Tongue (tissue), 2 donors: Measurements from ENCODE around the gene ASPHD2. TPM values are rescaled to one million over a fixed set of nuclear protein-coding genes. Genes with fewer than 3 reads are reported as not detected.
A peak's percentile ranks its signal among the peaks of the same experiment; 100 is the strongest.
"Not testable (repeated sequence)": the region's sequence is repeated elsewhere in the genome, so short reads cannot be mapped to it uniquely, and the experiment has no call there.

Experiments used
- DNase-seq: peaks from one replicate; pipeline ENCODE4 v3.0.0-alpha.2; 2015
- total RNA-seq: library from RNA; depleted of rRNA; stranded (reverse); fragments of >200 nt; gene quantifications from one replicate; pipeline ENCODE4 v1.2.3, GENCODE V29; 2014

The ASPHD2 gene
- 0.41 TPM for total RNA-seq

DNA sequence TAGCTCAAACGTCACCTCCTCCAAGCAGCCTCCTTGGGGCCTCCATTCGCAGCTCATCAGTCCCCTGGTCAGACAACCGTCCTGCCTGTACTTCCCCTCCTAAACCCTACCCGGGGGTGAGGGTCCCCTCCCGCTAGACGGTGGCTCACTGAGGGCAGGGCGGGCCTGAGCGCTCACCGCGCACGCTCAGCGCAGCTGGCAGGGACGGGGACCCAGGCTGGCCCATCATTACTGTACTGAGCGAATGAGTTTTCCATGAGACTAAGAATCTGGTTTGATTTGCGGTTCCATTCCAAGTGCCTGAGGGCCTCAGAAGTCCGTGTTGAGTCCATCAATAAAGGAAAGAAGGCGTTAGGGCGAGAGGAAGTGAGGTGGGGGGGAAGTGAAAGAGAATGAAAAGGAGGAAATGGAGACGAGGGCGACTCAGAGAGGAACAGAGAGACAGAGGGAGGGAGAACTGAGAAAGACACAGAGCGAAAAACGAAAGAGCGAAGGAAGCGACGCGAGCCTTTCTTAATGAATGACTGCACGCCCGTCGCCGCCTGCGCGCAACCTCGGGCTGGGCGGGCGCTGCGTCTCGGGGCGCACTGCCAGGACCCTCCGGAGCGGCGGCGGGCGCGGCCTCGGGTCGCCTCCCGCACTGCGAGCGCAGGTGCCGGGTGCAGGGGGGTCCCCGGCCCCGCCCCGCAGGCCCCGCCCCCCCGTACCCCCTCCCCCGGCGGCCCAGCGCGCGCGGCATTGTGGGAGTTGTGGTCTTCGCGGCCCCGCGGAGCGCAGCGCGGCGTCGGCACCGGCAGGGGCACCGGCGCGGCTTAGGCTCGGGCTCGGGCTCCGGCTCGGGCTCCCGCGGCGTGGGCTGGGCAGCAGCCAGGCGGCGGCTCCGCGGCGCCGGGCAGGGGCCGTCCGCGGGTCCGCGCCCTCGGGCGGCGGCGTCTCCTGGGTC lies at the start of gene ASPHD2:
Gene ASPHD2, plus strand, starts transcription at position 746 of the 943 bp plus-strand sequence. CDS start 4,356 bp downstream, outside the sequence.
- peak; percentile 77 for DNase-seq

GRCh38 chr22:26380072-26380830 lies 48.8 kb upstream of the ASPHD2 start:
- DNase-seq: peak; percentile 68

- DNase-seq: no peak
Observed at GRCh38 chr22:26382782-26383181, 46.3 kb upstream of the ASPHD2 start.

GRCh38 chr22:26383968-26384556 lies 45.0 kb upstream of the ASPHD2 start:
- no peak for DNase-seq

DNA sequence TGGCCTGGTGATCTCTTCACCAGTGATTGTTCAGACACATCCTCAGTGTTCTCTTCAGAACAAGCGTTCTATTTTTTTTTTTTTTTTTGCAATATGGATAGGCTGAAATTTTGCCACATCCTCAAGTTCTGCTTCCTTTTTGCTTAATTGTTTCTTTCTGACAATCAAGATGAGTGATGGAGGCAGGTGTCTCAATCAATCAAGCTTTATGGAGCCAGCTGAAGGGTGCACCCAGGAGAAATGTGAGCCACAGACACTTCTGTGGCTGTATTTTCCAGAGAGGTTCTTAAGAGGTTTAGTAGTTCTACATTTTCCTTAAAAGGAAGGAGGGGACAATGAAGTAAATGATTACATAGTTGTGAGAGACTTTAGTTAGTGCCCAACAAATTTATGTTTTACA lies 43.9 kb upstream of the ASPHD2 start:
- no peak for DNase-seq

GRCh38 chr22:26389125-26389524 lies 39.9 kb upstream of the ASPHD2 start:
- DNase-seq: no peak

DNA sequence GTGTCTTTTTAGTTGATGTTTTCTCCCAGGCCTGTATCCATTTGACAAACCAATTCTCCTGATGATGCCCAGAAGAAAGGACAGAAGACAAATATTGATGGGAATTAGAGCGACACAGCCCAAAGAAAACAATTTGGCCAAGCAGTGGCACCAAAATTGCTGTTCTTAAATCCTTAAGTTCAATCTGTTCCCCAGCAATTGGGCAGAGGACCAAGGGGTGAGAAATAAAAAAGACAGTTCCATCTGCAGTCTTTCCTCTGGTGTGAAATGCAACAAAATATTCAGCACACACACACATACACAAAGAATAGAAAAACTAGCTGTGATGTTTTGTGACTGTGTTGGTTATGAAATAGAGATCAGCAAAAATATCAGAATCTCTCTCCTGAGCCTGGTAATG lies 38.0 kb upstream of the ASPHD2 start:
- no peak for DNase-seq

- DNase-seq: no peak
Observed at GRCh38 chr22:26391623-26392022, 37.4 kb upstream of the ASPHD2 start.

- DNase-seq: no peak
Observed at GRCh38 chr22:26393929-26394328, 35.1 kb upstream of the ASPHD2 start.

DNA sequence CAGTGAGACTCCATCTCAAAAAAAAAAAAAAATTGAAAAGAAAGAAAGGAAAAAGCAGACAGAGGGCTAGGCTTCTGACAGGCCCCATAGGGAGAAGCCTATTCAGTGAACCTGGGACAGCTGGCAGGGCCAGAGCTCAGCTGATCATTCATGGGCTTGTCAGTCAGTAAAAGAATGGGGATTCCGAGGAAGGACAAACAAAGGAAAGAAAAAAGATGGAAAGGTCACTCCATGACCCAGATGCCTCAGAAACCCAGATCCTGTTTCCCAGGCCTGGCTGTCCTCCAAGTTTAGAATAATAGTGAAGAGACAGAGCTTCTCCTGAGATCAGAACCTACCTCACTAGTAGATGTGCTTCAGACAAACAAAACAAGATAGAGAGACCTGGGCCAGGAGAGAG lies 34.3 kb upstream of the ASPHD2 start:
- no peak for DNase-seq

DNA sequence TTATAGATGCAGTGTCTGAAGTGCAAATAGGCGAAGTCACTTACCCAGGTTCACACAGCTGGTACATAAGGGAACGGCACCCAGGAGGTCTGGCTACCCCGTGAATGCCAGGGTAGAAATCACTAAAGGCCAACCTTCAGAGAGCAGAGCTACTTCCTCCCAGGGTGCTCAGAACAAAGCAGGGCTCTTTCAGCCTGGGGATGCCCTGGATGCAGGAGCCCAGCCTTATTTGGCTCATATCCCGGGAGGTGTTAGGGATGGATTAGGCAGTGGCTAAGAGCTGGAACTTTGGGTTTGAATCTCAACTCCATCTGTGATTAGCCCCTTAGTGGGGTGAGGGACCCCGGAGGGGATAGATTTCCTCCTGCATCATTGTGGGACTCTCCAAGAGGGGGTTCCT lies 33.1 kb upstream of the ASPHD2 start:
- DNase-seq: no peak

DNA sequence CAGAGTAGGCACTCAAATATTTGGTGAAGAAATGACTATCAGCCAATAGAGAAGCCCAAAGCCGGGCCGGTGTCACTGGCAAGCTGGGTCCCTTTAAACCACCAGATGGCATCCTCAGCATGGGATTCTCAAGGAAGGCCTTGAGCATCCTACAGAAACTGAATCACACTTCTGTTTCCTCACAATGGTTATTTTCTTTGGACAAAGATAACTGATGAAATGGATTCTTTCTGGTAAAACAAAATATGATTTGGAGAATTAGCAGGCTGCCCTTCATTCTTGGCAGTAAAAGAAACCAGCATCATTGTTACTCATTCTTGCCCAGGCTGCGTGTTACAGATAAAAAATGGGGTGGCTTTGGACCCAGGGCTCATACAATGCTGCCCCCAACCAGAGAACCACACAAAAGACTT lies 30.3 kb upstream of the ASPHD2 start:
- peak; percentile 79 for DNase-seq

GRCh38 chr22:26399289-26399688 lies 29.8 kb upstream of the ASPHD2 start:
- DNase-seq: no peak

GRCh38 chr22:26401726-26402125 lies 27.3 kb upstream of the ASPHD2 start:
- no peak for DNase-seq

DNA sequence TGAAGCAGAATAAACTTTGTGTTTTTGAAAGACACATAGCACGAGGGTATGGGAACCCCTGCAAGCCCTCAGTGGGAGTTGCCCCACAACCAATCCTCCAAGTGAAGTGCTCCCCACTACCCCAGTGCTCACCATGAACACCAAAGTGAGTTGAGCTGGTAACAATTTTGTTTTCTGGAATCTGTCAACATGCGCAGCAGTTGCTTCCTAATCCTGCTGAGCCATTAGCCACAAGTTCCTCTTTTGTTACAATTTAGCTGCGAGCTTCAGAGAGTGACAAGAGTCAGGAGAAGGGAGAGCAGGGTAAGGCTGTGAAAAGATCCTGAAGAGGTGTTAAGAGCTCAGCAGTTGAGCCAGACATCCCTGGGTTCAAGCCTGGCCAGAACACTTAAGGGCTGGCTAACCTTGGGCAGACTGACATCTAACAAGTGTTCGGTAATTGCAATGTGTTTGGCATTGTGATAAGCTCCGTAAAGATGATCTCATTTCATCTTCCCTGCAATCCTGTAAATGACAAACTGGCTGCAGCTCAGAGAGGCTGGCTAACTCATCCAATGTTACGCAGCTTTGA lies 24.1 kb upstream of the ASPHD2 start:
- peak; percentile 45 for DNase-seq

DNA sequence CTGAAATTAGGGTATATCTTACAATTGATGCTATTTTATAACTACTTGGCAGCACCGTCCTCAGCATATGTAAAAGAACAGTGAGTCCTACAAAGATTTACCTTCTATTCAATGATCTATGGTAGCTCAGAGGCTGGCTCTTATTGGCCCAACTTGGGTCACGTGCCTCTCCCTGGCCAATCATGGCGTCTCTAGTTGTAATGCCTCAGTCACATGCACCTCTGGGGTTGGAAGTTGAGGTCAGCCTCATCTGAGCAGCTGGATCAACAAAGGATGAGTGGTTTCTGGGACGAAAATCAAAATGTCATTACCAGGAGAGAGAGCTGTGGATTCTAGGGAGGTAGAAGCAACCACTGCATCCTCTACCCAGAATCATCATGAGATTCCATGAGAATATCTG lies 22.9 kb upstream of the ASPHD2 start:
- peak; percentile 28 for DNase-seq

DNA sequence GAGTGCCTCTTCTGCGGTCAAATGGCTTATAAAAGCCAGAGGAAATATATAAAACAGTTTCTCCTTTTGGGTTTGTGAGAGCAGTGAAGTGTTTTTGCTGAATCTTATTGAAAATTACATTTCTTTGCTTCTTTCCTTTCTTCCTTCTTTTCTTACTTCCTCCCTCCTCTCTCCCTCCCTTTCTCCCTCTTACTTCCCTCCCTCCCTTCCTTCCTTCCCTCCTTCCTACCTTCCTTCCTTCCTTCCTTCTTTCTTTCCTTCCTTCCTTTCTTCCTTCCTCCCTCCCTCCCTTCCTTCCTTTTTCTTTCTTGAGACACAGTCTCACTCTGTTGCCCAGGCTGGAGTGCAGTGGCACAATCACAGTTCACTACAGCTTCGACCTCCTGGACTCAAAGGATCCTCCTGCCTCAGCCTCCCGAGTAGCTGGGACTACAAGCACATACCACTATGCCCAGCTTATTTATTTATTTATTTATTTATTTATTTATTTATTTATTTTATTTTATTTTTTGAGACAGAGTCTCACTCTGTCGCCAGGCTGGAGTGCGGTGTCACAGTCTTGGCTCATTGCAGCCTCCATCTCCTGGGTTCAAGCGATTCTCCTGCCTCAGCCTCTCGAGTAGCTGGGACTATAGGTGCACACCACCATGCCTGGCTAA lies 20.4 kb upstream of the ASPHD2 start:
- DNase-seq: not testable (repeated sequence)

DNA sequence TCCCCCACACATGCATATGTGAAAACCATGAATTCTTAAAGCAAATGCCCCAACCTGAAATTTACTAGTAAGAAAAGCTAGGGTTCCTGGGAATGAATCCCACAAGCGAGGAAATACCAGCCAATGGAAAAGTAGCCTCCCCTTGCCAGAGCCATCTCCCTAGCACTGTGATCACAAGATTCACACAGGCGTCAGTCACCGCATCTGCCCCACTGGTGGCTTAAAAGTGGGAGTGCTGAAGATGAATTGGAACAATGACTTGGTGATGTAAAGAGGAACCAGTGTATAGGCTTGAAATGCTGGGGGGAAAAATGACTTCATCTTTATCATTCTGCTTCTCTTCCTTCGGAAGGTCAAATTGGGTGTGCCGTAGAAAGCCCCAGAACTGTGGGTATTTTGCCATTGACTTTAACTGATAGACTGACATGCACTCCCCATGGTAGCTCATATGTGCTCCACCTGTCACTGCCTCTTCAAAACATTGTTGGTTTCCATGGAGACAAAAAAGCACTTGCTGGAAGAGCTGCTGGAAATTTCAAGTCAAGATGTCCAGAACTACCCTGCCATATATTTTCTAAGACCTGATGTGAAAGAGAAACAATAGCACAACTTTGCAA lies 19.2 kb upstream of the ASPHD2 start:
- peak; percentile 78 for DNase-seq

GRCh38 chr22:26410386-26410785 lies 18.7 kb upstream of the ASPHD2 start:
- DNase-seq: no peak

- no peak for DNase-seq
Observed at GRCh38 chr22:26414347-26414746, 14.7 kb upstream of the ASPHD2 start.

DNA sequence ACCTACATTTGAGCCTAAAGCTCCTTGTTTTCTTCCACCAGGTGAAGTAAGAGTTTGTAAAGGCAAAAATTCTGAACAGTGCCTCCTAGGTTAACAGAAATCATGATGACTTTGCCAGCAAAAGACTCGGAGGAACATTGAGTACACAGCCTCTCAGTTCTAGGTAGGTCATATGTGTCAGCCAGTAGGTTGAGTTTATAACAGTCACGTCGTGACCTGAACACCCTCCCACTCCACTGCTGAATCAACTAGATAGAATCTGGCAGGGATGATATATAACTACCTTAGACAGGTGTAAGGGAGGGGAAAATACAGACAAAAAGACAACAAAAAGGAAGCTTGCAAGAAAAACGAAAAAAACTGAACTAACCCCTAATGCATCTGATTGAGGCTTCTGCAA lies 12.8 kb upstream of the ASPHD2 start:
- DNase-seq: no peak
